Cerebellar cortex (tissue), 1 donor: Measurements from ENCODE around the gene FHIT.
"Not testable (repeated sequence)": the region's sequence is repeated elsewhere in the genome, so short reads cannot be mapped to it uniquely, and the experiment has no call there.

Experiments used
- DNase-seq: peaks from one replicate; pipeline ENCODE4 v3.0.0-alpha.2; 2015; ENCODE audit warnings: low spot score

The FHIT gene

GRCh38 chr3:59824876-59825275 lies 1426.4 kb downstream of the FHIT start:
- DNase-seq: no peak

GRCh38 chr3:59821274-59821673 lies 1430.0 kb downstream of the FHIT start:
- no peak for DNase-seq

GRCh38 chr3:59820352-59820934 lies 1430.8 kb downstream of the FHIT start:
- DNase-seq: no peak

- no peak for DNase-seq
These were observed 1432.3 kb downstream of the FHIT start for GRCh38 chr3:59818919-59819300.

GRCh38 chr3:59818033-59818918 lies 1433.0 kb downstream of the FHIT start:
- DNase-seq: peak; percentile 49

GRCh38 chr3:59817511-59817910 lies 1433.7 kb downstream of the FHIT start:
- no peak for DNase-seq

GRCh38 chr3:59816312-59816711 lies 1434.9 kb downstream of the FHIT start:
- no peak for DNase-seq

GRCh38 chr3:59813148-59813538 lies 1438.1 kb downstream of the FHIT start:
- DNase-seq: peak; percentile 32

- DNase-seq: no peak
These were observed 1438.8 kb downstream of the FHIT start for GRCh38 chr3:59812237-59813147.

GRCh38 chr3:59811160-59811559 lies 1440.1 kb downstream of the FHIT start:
- DNase-seq: no peak

- no peak for DNase-seq
These were observed 1440.6 kb downstream of the FHIT start for GRCh38 chr3:59810606-59811005.

GRCh38 chr3:59809710-59810444 lies 1441.4 kb downstream of the FHIT start:
- DNase-seq: no peak

GRCh38 chr3:59809016-59809415 lies 1442.2 kb downstream of the FHIT start:
- DNase-seq: no peak

GRCh38 chr3:59808446-59808845 lies 1442.8 kb downstream of the FHIT start:
- DNase-seq: no peak

- no peak for DNase-seq
These were observed 1448.0 kb downstream of the FHIT start for GRCh38 chr3:59803268-59803667.

GRCh38 chr3:59802453-59802852 lies 1448.8 kb downstream of the FHIT start:
- DNase-seq: not testable (repeated sequence)

- no peak for DNase-seq
These were observed 1449.2 kb downstream of the FHIT start for GRCh38 chr3:59802045-59802444.

- no peak for DNase-seq
These were observed 1450.8 kb downstream of the FHIT start for GRCh38 chr3:59800481-59800880.

GRCh38 chr3:59798372-59799086 lies 1452.7 kb downstream of the FHIT start:
- no peak for DNase-seq

GRCh38 chr3:59797533-59797932 lies 1453.7 kb downstream of the FHIT start:
- no peak for DNase-seq

- DNase-seq: no peak
These were observed 1454.8 kb downstream of the FHIT start for GRCh38 chr3:59796456-59796855.
